Right hindlimb (tissue), 1 donor: Measurements from ENCODE around the gene MITF.

Experiments used
- DNase-seq: peaks from one replicate; pipeline ENCODE4 v3.0.0-alpha.2; 2018

MITF gene

GRCh38 chr3:69926385-69926784 lies 187.1 kb downstream of the MITF start:
- no peak for DNase-seq

GRCh38 chr3:69927571-69927970 lies 188.3 kb downstream of the MITF start:
- no peak for DNase-seq

GRCh38 chr3:69929019-69929418 lies 189.8 kb downstream of the MITF start:
- no peak for DNase-seq

- no peak for DNase-seq
Observed at GRCh38 chr3:69930564-69930963, 191.3 kb downstream of the MITF start.

GRCh38 chr3:69932087-69932486 lies 192.8 kb downstream of the MITF start:
- no peak for DNase-seq

- DNase-seq, result no peak
Observed at GRCh38 chr3:69932501-69932900, 193.2 kb downstream of the MITF start.

GRCh38 chr3:69934398-69934797 lies 195.1 kb downstream of the MITF start:
- DNase-seq, result no peak

GRCh38 chr3:69936266-69936665 lies 197.0 kb downstream of the MITF start:
- no peak for DNase-seq

- no peak for DNase-seq
Observed at GRCh38 chr3:69938061-69938460, 198.8 kb downstream of the MITF start.

- DNase-seq, result no peak
Observed at GRCh38 chr3:69938931-69939330, 199.7 kb downstream of the MITF start.

GRCh38 chr3:69941037-69941436 lies 201.8 kb downstream of the MITF start:
- no peak for DNase-seq

- no peak for DNase-seq
Observed at GRCh38 chr3:69941439-69942176, 202.3 kb downstream of the MITF start.

GRCh38 chr3:69944931-69945493 lies 205.7 kb downstream of the MITF start:
- DNase-seq, result no peak

GRCh38 chr3:69948246-69948862 lies 209.1 kb downstream of the MITF start:
- no peak for DNase-seq

- no peak for DNase-seq
Observed at GRCh38 chr3:69951616-69952015, 212.4 kb downstream of the MITF start.

GRCh38 chr3:69959581-69959980 lies 220.3 kb downstream of the MITF start:
- DNase-seq, result no peak

GRCh38 chr3:69961706-69962439 lies 222.6 kb downstream of the MITF start:
- no peak for DNase-seq

GRCh38 chr3:69963643-69964042 lies 224.4 kb downstream of the MITF start:
- DNase-seq, result no peak

GRCh38 chr3:69967156-69967555 lies 227.9 kb downstream of the MITF start:
- DNase-seq, result no peak

GRCh38 chr3:69970827-69971226 lies 231.6 kb downstream of the MITF start:
- no peak for DNase-seq

- no peak for DNase-seq
Observed at GRCh38 chr3:69972672-69973071, 233.4 kb downstream of the MITF start.

- DNase-seq, result no peak
Observed at GRCh38 chr3:69976021-69976420, 236.8 kb downstream of the MITF start.

- no peak for DNase-seq
Observed at GRCh38 chr3:69983546-69984265, 244.4 kb downstream of the MITF start.
